Type B pancreatic cell (in vitro differentiated cells): Measurements from ENCODE around the gene SLC2A5. TPM values are rescaled to one million over a fixed set of nuclear protein-coding genes. Genes with fewer than 3 reads are reported as not detected.

Source experiments
- DNase-seq: peaks from one replicate; pipeline ENCODE4 v3.0.0; 2021; ENCODE audit warnings: mixed read lengths; ENCODE audit not compliant: unreplicated experiment; ENCODE audit errors: extremely low spot score
- H3K27ac Mint-ChIP-seq: 2 replicates; pipeline ENCODE4 v1.8.0; 2021; ENCODE audit warnings: mild to moderate bottlenecking, mixed read lengths
- H3K27me3 Mint-ChIP-seq: 2 replicates; pipeline ENCODE4 v1.8.0; 2021; ENCODE audit warnings: mixed read lengths
- H3K36me3 Mint-ChIP-seq: 2 replicates; pipeline ENCODE4 v1.8.0; 2021; ENCODE audit warnings: mixed read lengths
- H3K4me1 Mint-ChIP-seq: one replicate; pipeline ENCODE4 v1.8.0; 2021; ENCODE audit warnings: mixed read lengths; ENCODE audit not compliant: unreplicated experiment
- H3K4me3 Mint-ChIP-seq: 2 replicates; pipeline ENCODE4 v1.8.0; 2021; ENCODE audit warnings: mild to moderate bottlenecking, mixed read lengths
- H3K9me3 Mint-ChIP-seq: 2 replicates; pipeline ENCODE4 v1.8.0; 2021; ENCODE audit warnings: mixed read lengths
- total RNA-seq: library from RNA; stranded (reverse); gene quantifications from 2 replicates; pipeline ENCODE4 v1.2.1, GENCODE V29; 2021; ENCODE audit warnings: low replicate concordance
- TF ChIP-seq, protein P1 (sequence below): fragments of 200-600 bp; sonication (generic); conservative IDR thresholded peaks from 2 replicates; pipeline ENCODE4 v1.5.0; 2021; ENCODE audit warnings: antibody characterized with exemption, mild to moderate bottlenecking

Gene SLC2A5
- total RNA-seq, 1 donor from 2014 or later: 2.7 TPM

- Mint-ChIP-seq H3K27ac (no peak overlapping the region), H3K36me3 (no peaks in the 10 kb centered on the region), H3K27me3 (peaks cover 4% of the 10 kb centered on the region), H3K4me3 (no peak overlapping the region), H3K4me1 (peaks cover 8% of the 10 kb centered on the region), H3K9me3 (no peaks in the 10 kb centered on the region)
- no peak for DNase-seq
- TF ChIP-seq, protein P1, sequence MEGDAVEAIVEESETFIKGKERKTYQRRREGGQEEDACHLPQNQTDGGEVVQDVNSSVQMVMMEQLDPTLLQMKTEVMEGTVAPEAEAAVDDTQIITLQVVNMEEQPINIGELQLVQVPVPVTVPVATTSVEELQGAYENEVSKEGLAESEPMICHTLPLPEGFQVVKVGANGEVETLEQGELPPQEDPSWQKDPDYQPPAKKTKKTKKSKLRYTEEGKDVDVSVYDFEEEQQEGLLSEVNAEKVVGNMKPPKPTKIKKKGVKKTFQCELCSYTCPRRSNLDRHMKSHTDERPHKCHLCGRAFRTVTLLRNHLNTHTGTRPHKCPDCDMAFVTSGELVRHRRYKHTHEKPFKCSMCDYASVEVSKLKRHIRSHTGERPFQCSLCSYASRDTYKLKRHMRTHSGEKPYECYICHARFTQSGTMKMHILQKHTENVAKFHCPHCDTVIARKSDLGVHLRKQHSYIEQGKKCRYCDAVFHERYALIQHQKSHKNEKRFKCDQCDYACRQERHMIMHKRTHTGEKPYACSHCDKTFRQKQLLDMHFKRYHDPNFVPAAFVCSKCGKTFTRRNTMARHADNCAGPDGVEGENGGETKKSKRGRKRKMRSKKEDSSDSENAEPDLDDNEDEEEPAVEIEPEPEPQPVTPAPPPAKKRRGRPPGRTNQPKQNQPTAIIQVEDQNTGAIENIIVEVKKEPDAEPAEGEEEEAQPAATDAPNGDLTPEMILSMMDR: no peak
These were observed 17.4 kb upstream of the SLC2A5 start for GRCh38 chr1:9086796-9087195.

DNA sequence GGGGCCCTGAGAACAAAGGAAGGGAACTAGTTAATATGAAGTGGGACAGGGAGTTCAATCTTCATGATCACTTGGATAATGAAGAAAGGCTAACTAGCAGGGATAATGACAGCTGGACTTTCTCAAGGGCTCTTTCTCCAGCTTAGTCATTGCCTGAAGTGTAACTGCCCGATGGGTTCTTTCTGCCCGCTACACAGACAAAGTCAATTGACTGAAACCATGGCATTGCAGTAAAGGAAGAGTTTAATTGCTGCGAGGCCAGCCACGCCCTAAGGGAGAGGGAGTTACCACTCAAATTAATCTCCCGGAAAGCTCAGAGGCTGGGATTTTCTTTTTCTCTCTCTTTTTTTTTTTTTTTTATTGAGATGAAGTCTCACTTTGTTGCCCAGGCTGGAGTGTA lies 16.6 kb upstream of the SLC2A5 start:
- Mint-ChIP-seq H3K27ac (no peak overlapping the region), H3K4me1 (peaks cover 8% of the 10 kb centered on the region), H3K27me3 (peaks cover 4% of the 10 kb centered on the region), H3K36me3 (no peaks in the 10 kb centered on the region), H3K4me3 (no peak overlapping the region), H3K9me3 (no peaks in the 10 kb centered on the region)
- no peak for DNase-seq
- TF ChIP-seq, protein P1: no peak

DNA sequence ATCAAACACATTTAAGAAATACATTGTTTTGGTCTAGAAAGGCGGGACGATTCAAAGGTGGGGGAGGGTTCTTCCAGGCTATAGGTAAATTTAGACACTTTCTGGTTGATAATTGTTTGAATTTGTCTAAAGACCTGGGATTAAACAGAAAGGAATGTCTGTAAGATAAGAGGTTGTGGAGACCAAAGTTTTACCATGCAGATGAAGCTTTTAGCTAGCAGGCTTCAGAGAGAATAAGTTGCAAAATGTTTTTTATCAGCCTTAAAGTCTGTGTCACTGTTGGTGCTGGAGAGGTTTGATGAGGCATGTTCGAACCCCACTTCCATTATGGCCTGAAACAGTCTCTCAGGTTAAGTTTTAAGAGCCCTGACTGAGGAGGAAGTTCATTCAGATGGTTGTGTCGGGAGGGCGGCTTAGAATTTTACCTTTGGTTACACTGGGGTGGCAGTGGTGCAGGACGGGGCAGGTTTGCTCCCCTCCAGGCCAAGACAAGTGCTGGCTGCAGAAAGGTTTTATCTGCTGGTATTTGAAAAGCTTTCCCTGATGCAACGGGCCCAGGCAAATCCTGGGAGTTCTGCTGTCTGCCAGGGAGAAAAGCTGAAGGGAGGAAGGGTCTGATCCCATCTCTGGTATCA lies 16.0 kb upstream of the SLC2A5 start:
- H3K36me3 Mint-ChIP-seq: no peaks in the 10 kb centered on the region
- no peak overlapping the region for H3K27ac Mint-ChIP-seq
- no peak for DNase-seq
- TF ChIP-seq, protein P1: no peak
- H3K9me3 Mint-ChIP-seq: no peaks in the 10 kb centered on the region
- H3K27me3 Mint-ChIP-seq: peaks cover 4% of the 10 kb centered on the region
- H3K4me1 Mint-ChIP-seq: peaks cover 8% of the 10 kb centered on the region
- H3K4me3 Mint-ChIP-seq: no peak overlapping the region

DNA sequence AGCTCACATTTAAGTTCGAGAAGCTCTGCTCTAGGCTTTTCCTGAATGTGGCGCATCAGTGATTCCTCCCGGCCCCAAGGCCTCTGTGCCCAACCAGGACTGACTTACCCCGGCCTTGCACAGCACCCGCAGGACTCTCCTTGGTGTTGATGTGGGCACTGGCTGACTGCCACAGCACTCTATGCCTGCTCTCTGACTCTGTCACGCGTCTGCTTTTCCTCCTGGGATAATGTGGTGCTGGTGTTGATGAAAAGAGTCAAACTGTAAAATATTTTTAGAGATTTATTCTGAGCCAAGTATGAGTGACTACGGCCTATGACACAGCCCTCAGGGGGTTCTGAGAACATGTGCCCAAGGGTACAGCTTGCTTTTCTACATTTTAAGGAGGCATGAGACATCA lies 15.5 kb upstream of the SLC2A5 start:
- Mint-ChIP-seq H3K36me3 (no peaks in the 10 kb centered on the region), H3K27me3 (peaks cover 5% of the 10 kb centered on the region), H3K9me3 (no peaks in the 10 kb centered on the region), H3K4me1 (peaks cover 8% of the 10 kb centered on the region), H3K4me3 (no peak overlapping the region), H3K27ac (no peak overlapping the region)
- DNase-seq: no peak
- TF ChIP-seq, protein P1: no peak

- Mint-ChIP-seq H3K4me3 (no peak overlapping the region), H3K27ac (no peak overlapping the region), H3K4me1 (peaks cover 8% of the 10 kb centered on the region), H3K36me3 (no peaks in the 10 kb centered on the region), H3K27me3 (peaks cover 4% of the 10 kb centered on the region), H3K9me3 (no peaks in the 10 kb centered on the region)
- TF ChIP-seq, protein P1: no peak
- DNase-seq: no peak
These were observed 12.0 kb upstream of the SLC2A5 start for GRCh38 chr1:9081473-9081872.
